Stimulated activated CD8-positive, alpha-beta memory T cell treated with anti-CD3 and anti-CD28 coated beads, Interleukin-12 subunit alpha, Interleukin-12 subunit beta, amount 100 ng/mL, for 1 hour (primary cell): ENCODE data around the gene RASSF3.
"Not testable (repeated sequence)": the region's sequence is repeated elsewhere in the genome, so short reads cannot be mapped to it uniquely, and the experiment has no call there.

Source experiments
- DNase-seq: peaks from one replicate; pipeline ENCODE4 v3.0.0-alpha.2; 2020; ENCODE audit warnings: low read depth

RASSF3 gene

DNA sequence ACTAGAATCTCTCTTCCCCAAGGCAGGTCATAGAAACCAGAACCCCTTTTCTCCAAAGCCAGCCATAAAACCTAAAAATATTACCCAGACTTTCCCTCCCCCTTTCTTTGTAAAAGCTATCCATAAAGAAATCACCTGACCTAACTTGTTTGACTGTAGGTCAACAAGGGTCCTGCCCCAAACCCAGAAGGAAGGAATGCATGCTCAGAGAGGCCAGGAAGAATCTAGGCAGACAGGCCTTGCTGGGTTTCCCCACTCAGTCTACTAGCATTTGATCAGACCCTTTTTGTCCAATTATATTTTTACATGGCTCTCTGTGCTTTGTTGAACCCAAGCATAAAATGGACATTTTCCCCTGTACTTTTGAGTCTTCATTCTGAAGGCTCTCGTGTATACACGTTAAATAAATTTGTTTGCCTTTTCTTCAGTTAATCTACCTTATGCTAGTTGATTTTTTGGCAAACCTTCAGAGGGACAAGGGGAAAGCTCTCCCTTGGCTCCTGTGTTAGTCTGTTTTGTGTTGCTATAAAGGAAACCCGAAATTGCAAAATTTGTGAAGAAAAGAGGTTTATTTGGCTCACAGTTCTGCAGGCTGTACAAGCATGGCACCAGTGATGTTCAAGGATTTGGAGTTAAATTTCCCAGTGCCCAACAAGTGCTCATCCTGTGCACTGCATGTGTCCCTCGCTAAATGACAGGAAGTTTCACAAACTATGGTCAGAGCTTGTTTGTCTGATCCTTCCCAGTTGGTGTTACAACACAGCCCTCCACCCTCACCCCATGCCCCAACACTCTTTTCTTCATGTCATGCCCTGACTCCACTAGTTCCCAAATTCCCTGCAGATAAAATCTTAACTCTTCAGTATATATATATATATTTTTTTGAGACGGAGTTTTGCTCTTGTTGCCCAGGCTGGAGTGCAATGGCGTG lies 14.2 kb upstream of the RASSF3 start:
- DNase-seq = no peak

- DNase-seq = no peak
These were observed 11.5 kb upstream of the RASSF3 start for GRCh38 chr12:64598831-64599230.

DNA sequence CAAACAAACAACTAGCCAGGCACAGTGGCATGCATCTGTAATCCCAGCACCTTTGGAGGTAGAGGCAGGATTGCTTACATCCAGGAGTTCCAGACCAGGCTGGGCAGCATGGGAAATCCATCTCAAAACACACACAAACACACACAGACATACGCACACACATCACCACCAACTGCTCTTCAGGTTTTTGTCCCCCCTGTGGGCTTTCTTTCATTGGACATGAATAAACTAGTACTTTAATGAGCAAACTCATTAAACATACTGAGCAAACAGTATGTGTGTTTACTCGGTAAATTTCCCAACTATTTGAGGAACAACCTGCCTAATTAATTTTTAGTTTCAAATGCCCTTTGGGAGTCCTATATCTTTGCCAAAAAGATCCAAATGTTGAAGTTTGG lies 10.1 kb upstream of the RASSF3 start:
- no peak for DNase-seq

DNA sequence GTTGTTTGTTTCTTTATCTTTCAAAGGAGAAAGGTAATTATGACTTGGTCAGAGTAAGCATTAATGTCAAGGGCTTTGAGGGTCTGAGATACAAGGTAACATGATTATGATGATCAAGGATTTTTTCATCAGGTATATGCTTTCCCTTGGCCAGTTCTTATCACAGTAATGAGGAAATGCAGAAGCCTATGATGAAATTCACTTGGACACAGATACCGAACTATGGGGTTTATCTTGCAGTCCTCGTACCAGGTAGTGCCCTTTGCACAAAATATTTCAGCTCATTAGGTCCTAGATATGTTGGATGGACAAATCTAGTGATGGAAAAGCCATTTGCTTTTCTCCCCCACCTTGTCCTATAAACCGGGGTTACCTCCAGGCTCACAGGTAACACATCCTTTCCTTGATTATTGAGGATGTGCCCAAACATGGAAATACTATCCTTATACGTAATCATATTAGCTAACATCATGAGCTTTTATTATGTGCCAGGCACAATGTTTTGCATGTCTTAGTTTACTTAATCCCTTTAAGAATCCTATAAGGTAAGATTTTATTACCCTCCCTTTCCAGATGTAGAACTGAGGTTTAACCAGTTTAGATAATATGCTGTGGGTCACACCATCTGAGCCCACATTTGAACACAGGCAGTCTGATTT lies 7.0 kb upstream of the RASSF3 start:
- DNase-seq = no peak

- no peak for DNase-seq
These were observed 1.3 kb upstream of the RASSF3 start for GRCh38 chr12:64608901-64609535.

DNA sequence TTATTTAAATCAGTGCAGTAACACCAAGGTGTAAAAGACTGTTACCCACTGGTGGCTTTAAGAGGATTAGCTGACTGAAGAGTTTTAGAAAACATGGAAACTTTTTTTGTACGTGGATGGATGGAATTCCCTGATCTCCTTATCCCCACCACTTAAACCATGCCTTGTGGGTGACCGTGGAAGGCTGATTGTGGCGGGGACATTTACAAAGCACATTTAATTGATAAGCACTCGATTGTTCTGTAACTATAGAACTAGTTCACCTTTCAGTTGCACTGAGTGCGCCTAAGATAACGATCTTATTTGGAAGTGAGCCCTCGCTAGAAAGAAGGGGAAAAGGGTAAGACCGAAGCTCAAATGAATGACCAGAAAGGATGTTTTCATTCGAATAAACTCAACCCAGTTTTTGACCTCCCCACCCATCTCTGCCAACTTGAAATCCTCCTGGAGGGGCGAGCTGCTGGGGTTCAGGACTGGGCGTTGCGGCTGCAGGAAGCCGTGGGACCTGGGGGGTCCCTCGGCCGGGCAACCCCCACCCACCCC lies 688 bp upstream of the RASSF3 start:
- no peak for DNase-seq

- peak; percentile 61 for DNase-seq
These were observed 505 bp downstream of the RASSF3 start for GRCh38 chr12:64610660-64611340.

GRCh38 chr12:64611341-64612284 lies 1.3 kb downstream of the RASSF3 start:
- no peak for DNase-seq

- DNase-seq = no peak
These were observed 2.5 kb downstream of the RASSF3 start for GRCh38 chr12:64612843-64613242.

DNA sequence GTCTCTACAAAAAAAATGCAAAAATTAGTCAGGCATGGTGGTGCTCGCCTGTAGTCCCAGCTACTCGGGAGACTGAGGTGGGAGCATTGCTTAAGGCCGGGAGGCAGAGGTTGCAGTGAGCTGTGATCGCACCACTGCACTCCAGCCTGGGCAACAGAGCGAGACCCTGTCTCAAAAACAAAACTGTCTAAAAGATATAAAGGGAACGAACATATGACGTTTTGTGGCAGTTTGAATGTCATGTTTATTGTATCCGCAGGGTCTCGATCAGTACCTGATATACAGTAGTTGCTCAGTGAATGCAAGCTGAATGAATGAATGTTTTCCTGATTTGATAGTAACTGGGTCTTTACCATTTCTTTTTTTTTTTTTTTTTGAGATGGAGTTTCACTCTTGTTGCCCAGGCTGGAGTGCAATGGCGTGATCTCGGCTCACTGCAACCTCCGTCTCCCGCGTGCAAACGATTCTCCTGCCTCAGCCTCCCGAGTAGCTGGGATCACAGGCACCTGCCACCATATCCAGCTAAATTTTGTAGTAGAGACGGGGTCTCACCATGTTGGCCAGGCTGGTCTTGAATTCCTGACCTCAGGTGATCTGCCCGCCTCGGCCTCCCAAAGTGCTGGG lies 3.6 kb downstream of the RASSF3 start:
- DNase-seq = not testable (repeated sequence)

DNA sequence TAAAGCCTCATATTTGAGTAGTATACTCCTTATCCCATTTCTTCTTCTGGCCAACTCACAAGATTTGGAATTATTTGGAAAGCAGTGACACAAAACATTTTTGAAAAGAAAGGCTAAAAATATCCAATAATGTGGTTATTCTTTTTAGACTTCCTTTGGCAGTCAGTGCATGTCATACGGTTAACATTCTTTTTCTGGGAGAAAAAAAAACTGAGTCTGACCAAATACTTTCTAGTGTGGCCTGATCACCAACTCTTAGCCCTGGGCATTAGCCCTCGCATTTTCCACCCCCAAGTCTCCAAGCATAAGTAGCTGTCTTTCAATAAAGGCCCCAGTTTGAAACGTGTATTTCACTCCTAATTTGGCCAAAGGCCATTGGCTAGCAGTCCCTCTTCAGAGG lies 5.9 kb downstream of the RASSF3 start:
- DNase-seq = no peak

GRCh38 chr12:64618953-64619590 lies 8.8 kb downstream of the RASSF3 start:
- no peak for DNase-seq

- DNase-seq = no peak
These were observed 11.1 kb downstream of the RASSF3 start for GRCh38 chr12:64621257-64621942.

DNA sequence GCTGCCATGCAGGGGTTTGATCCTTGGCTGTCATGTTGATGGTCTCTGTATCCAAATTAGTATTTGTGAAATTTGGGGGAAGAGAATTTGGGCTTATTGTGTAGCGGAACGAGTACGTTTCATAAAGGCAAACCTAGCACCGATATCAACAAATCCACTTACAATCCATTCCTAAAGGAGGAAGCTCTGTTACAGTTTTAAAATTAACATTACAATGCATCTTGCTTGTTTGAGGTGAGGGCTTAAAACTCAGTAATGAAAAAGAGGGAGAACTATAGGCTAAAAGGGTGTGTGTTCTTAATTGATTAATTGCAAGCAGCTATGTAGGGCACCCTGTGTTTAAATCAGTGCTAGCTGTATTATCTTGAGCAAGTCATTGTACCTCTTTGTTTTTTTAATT lies 13.7 kb downstream of the RASSF3 start:
- no peak for DNase-seq

DNA sequence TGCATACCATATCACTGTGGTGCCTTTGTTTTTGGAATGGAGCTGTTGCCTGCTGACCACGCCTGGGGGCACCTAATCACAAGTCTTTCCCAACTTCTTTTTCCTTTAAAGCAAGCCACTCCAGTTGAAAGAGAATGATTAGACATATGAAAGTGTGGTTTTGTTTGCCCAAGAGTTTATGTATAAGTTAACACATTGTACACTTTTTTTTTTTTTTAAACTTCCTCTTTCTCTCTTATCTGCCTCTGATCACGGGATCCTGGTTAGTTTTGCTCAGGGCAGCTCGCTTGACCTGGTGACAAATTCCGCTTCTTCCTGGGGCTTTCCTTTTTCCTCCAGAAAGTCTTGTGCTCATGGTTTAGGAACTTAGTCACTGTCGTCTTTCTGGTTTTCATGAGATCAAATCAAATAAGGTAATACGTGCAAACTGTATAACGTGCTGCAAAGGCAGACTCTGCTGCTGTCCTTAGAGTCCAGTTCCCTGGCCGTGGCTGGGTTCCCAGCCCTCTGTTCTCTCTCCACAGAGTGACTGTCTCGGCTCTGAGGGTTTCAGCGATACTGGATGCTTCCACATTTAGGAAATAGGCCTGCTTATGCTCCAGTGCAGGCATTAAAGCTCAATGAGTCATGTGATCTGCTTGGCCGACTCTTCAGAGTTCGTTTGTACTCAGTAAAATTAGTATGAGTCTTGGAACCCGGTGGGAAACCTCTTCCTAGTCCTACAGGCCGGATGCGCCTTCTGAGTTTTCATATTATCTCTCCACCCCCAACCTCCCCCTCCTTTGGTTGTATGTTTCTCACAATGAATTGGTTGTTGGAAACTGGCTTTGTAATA lies 15.2 kb downstream of the RASSF3 start:
- DNase-seq = no peak

DNA sequence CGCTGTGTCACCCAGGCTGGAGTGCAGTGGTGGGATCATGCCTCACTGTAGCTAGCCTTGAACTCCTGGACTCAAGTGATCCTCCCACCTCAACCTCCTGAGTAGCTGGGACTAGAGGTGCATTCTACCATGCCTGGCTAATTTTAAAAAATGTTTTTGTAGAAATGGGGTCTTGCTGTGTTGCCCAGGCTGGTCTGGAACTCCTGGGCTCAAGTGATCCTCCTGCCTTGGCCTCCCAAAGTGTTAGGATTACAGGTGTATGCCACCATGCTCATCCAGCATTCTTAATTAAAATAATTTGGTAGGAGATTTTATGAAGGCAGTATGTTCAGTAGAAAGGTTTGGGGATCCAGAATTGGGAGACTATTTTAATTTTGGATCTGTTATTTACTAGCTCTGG lies 16.3 kb downstream of the RASSF3 start:
- not testable (repeated sequence) for DNase-seq

DNA sequence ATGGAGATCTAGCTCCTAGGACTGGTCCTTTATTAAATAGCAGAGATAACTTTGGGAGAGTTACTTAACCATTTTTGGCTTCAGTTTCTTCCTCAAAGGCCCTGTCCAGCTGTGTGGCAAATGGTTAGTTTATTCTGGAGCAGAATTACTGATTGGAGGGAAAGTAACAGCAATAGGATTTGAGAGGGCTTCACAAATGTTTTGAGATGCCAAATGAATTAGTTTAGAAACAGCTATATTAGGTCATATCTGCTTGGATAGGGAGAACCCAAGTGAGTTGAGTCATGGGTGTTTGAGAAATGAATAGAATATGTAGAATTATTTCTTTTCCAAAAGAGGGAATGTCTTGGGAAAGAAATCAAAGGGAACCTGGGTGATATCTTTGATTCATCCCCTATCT lies 17.5 kb downstream of the RASSF3 start:
- DNase-seq = no peak

DNA sequence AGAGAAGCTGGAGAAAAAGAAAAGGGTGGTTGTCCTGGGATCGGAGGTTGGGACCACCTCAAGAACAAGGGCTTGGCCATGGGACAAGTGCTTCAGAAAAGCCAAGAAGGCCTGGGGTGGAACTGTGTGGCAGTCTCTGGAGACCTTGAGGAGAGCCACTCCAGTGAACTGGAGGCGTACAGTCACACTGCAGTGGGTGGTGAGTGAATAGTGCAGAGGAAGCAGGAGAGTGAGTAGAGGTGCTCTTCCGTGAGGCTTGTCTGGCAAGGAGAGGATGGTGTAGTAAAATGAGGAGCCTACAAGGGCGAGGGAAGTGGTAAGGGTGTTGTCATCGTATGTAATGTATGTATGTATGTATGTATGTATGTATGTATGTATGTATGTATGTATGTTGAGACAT lies 20.9 kb downstream of the RASSF3 start:
- DNase-seq = no peak
